ENCODE results near the gene WEE1.

GRCh38 chr11:9568161-9568853 lies 5.2 kb upstream of the WEE1 start:
- TF ChIP-seq CTCF (IDR thresholded peaks at IDR 0.05): no peak
- TF ChIP-seq POLR2A (IDR thresholded peaks at IDR 0.05): no peak
- no peak for TF ChIP-seq POLR2AphosphoS5 (IDR thresholded peaks at IDR 0.05)
